GM12891 (cell line): Measurements from ENCODE around the gene FETUB. TPM values are rescaled to one million over a fixed set of nuclear protein-coding genes. Genes with fewer than 3 reads are reported as not detected.

Experiments
- DNase-seq: peaks from one replicate; pipeline ENCODE4 v3.0.0; 2011; ENCODE audit warnings: low spot score; ENCODE audit not compliant: insufficient read length
- FAIRE-seq: peaks from 2 replicates; lab custom pipeline; 2011; peaks lifted over from hg19 to GRCh38; lab: Jason Lieb, UNC
- PAX5 ChIP-seq: IDR thresholded peaks from 2 replicates; pipeline ENCODE4 v1.6.1; 2011; ENCODE audit warnings: low read length, moderate library complexity, mild to moderate bottlenecking; ENCODE audit not compliant: insufficient read depth, severe bottlenecking
- POLR2A ChIP-seq: IDR thresholded peaks from 2 replicates; pipeline ENCODE4 v1.6.1; 2011; ENCODE audit warnings: low read depth, low read length, control low read depth
- POLR2AphosphoS5 ChIP-seq: IDR thresholded peaks from 2 replicates; pipeline ENCODE4 v1.6.1; 2011; ENCODE audit warnings: low read depth, low read length, control low read depth
- POU2F2 ChIP-seq: IDR thresholded peaks from 2 replicates; pipeline ENCODE4 v1.6.1; 2011; ENCODE audit warnings: low read depth, mild to moderate bottlenecking, control low read depth, low read length, moderate library complexity
- SPI1 ChIP-seq: IDR thresholded peaks from 2 replicates; pipeline ENCODE4 v1.6.1; 2011; ENCODE audit warnings: low read depth, low read length, control low read depth
- TAF1 ChIP-seq: IDR thresholded peaks from 2 replicates; pipeline ENCODE4 v1.6.1; 2011; ENCODE audit warnings: low read depth, low read length, control low read depth
- polyA plus RNA-seq: library from polyadenylated mRNA; unstranded; fragments of >200 nt; gene quantifications from one replicate; pipeline ENCODE4 v1.2.1, GENCODE V29; 2012; ENCODE audit warnings: low read depth, missing spikeins, inconsistent platforms; ENCODE audit not compliant: missing spikeins

FETUB gene, protein sequence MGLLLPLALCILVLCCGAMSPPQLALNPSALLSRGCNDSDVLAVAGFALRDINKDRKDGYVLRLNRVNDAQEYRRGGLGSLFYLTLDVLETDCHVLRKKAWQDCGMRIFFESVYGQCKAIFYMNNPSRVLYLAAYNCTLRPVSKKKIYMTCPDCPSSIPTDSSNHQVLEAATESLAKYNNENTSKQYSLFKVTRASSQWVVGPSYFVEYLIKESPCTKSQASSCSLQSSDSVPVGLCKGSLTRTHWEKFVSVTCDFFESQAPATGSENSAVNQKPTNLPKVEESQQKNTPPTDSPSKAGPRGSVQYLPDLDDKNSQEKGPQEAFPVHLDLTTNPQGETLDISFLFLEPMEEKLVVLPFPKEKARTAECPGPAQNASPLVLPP
- not detected for polyA plus RNA-seq

GRCh38 chr3:186639778-186640472, at the start of gene FETUB:
TSS of gene FETUB (plus strand) at chr3:186640399. CDS start at chr3:186640461, 62 bp downstream.
- FAIRE-seq (no peak), DNase-seq (no peak)
- no peak for TF ChIP-seq SPI1
- no peak for TF ChIP-seq POU2F2
- TF ChIP-seq POLR2AphosphoS5: no peak

DNA sequence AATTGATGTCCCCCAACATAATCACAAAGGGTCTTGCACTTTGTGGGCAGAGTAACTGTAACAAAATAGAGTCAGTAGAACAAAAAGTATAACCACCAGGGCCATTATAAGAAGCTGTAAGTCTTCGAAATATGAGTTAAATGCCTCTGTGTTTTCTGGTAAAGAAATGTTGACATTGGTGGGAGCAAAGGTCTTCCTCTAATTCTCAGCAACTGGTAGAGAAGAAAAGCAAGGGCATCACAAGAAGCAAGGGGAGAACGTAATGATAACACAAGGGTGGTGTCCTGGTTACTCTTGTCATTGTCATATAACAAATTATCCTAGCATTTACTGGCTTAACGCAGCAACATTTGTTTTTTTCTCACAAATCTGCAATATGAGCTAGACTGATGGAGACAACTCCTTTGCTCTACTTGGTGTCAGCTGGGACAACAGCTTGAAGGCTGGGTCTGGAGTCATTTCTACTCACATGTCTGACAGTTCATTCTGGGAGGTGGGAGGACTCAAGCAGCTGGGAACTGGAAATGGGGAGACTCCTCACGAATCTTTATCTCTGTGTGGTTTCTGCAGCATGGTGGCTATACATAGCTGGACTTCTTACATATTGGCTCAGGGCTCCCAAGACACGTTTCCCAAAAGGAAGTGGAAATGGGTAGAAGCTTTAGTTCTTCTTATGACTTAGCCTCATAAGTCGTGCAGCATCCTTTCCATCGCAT, 49.5 kb upstream of the FETUB start:
- DNase-seq: no peak
- TF ChIP-seq PAX5 (no peak), POU2F2 (no peak), TAF1 (no peak), SPI1 (no peak), POLR2A (no peak), POLR2AphosphoS5 (no peak)
- no peak for FAIRE-seq

DNA sequence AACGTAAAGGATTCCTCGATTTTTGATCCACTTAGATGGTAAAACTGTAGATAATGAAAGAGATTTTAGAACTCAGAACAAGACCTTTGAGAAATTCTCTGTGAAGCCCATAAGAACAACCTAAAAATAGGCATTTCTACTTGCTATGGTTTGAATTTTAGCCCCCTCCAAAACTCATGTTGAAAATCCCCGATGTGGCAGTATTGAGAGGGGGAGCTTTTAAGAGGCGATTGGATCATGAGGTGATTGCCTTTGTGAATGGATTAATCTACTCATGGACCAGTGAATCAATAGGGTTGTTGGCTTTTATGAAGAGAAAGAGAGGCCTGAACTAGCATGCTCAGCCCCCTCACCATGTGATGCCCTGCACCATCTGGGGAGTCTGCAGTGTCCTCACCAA, 47.5 kb upstream of the FETUB start:
- FAIRE-seq (no peak), DNase-seq (no peak)
- TF ChIP-seq SPI1 (no peak), PAX5 (no peak), TAF1 (no peak), POLR2A (no peak), POLR2AphosphoS5 (no peak), POU2F2 (no peak)

DNA sequence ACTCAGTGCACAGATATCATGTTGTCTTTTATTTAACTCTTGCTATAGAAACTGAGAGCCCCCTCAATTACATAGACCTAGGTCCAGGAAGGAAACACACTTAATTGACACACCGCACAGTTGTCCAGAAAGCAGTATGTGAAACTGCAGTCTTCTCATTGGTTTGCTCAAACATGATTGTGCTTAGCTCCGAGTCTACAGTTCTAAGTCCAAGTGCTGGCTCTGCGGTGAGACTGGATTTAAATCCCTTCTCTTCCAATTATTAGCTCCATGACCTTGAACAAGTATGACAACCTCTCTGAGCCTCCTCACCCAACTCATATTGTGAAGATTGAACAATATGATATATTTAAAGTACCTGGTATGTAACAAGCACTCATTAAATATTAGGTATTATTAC, 46.3 kb upstream of the FETUB start:
- DNase-seq (no peak), FAIRE-seq (no peak)

GRCh38 chr3:186594591-186595113, 45.5 kb upstream of the FETUB start:
- TF ChIP-seq POLR2AphosphoS5 (no peak), TAF1 (no peak), POU2F2 (no peak), SPI1 (no peak)
- FAIRE-seq (no peak), DNase-seq (no peak)

More for the DNA sequence above, 46.3 kb upstream of the FETUB start:
- no peak for TF ChIP-seq SPI1
- no peak for TF ChIP-seq PAX5
- no peak for TF ChIP-seq TAF1
- TF ChIP-seq POLR2A: no peak
- no peak for TF ChIP-seq POLR2AphosphoS5
- no peak for TF ChIP-seq POU2F2

DNA sequence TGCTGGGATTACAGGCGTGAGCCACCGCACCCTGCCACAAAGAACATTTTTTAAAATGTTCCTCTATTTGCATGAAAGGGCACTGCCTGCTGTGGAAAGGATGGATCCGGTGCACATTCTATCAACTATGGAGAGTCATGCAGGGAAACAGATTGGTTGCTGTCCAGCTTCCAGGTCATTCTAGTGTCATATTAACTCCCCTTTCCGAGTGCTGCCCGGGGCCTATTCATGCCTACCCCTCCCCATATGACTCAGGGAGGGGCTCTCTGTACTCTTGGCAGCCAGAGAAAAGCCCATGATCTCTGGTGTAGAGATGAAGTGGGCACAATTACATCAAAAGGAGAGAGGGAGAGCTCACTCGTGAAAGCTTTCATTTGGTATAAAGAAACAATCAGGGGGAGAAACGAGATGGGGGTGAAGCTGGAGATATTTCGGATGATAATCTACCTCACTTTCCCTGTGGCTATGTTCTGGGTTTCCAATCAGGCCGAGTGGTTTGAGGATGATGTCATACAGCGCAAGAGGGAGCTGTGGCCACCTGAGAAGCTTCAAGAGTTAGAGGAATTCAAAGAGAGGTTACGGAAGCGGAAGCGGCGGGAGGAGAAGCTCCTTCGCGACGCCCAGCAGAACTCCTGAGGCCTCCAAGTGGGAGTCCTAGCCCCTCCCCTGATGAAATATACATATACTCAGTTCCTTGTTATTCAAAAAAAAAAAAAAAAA, 43.5 kb upstream of the FETUB start:
- DNase-seq (no peak), FAIRE-seq (no peak)
- TF ChIP-seq POLR2A (no peak), SPI1 (no peak), TAF1 (no peak), POLR2AphosphoS5 (no peak), PAX5 (no peak), POU2F2 (no peak)

- no peak for FAIRE-seq
- TF ChIP-seq SPI1: no peak
- no peak for TF ChIP-seq POLR2AphosphoS5
- no peak for TF ChIP-seq POLR2A
- no peak for TF ChIP-seq PAX5
- no peak for TF ChIP-seq TAF1
- no peak for TF ChIP-seq POU2F2
- no peak for DNase-seq
These were observed 42.0 kb upstream of the FETUB start for GRCh38 chr3:186598108-186598784.

GRCh38 chr3:186598794-186599141, 41.4 kb upstream of the FETUB start:
- DNase-seq (no peak), FAIRE-seq (no peak)
- TF ChIP-seq POLR2A: no peak
- TF ChIP-seq SPI1: no peak
- TF ChIP-seq PAX5: no peak
